Adrenal gland (tissue), 5 donors: ENCODE results near the gene RAB30.

ENCODE experiments used
- CTCF ChIP-seq, 6 experiments: fragments of 450-650 bp in 4 of 6; fragments of 200-600 bp in 2 of 6; sonication (generic) in 1 of 6; IDR thresholded peaks; 1 replicate in 5 of 6; 2 replicates in 1 of 6; pipeline versions ENCODE4 v1.5.1 to v1.8.0; 2016 to 2021; ENCODE audit warnings: antibody characterized with exemption in 6 of 6, mild to moderate bottlenecking in 2 of 6, moderate library complexity in 1 of 6
- POLR2A ChIP-seq, 2 donors: fragments of 450-650 bp; IDR thresholded peaks; one replicate each; pipeline ENCODE4 v1.6.1; 2017; ENCODE audit warnings: antibody characterized with exemption in 2 of 2, mild to moderate bottlenecking in 2 of 2, moderate library complexity in 1 of 2
- donor health status: DM: no; HTN: no; CAD: no.

GRCh38 chr11:83020942-83021779, 50.5 kb downstream of the RAB30 start:
- TF ChIP-seq CTCF (IDR thresholded peaks at IDR 0.05) (no peak), POLR2A (IDR thresholded peaks at IDR 0.05) (no peak)
